Measurements from ENCODE around the gene AGBL1. TPM values are rescaled to one million over a fixed set of nuclear protein-coding genes. Genes with fewer than 3 reads are reported as not detected.

AGBL1 gene
- total RNA-seq, 1 experiment from 2014 or later, result not detected

DNA sequence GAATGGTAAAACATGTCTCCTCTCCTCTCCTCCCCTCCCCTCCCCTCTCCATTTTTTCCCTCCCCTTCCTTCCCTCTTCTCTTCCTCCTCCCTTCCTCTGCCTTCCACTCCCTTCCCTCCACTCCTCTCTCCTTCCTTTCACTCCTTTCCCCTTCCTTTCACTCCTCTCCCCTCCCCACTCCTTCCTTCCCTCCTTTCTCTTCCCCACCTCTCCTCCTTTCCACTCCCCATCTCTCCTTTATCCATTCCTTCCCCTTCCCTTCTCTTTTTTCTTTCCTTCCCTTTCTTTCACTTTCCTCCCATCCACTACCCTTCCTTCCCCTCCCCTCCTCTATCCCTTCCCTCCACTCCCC, 621.9 kb downstream of the AGBL1 start:
- Histone ChIP-seq H2BK120ac (ENCODE audit: low read depth, low read length, poor library complexity, severe bottlenecking) (no peak overlapping the region), H2BK5ac (ENCODE audit: insufficient read length, low read length) (no peak overlapping the region), H3K4ac (ENCODE audit: low read depth, low read length) (no peak overlapping the region), H3K23me2 (ENCODE audit: insufficient read length, low read depth, low read length, poor library complexity, severe bottlenecking) (no peaks in the 10 kb centered on the region), H2AK5ac (ENCODE audit: insufficient read length, low read length) (no peak overlapping the region), H2BK15ac (ENCODE audit: low read depth, low read length) (no peak overlapping the region), H3K27me3 (ENCODE audit: insufficient read depth, low read length) (no peaks in the 10 kb centered on the region), H2AFZ (ENCODE audit: low read length) (no peak overlapping the region), H3K79me1 (ENCODE audit: insufficient read depth, low read depth, low read length, poor library complexity, severe bottlenecking) (no peaks in the 10 kb centered on the region), H3K56ac (ENCODE audit: insufficient read length, low read depth, low read length) (no peak overlapping the region), H2BK12ac (ENCODE audit: insufficient read length, low read depth, low read length) (no peak overlapping the region), H4K20me1 (ENCODE audit: control insufficient read depth, insufficient read depth, insufficient read length) (no peaks in the 10 kb centered on the region), H4K91ac (ENCODE audit: insufficient read length, low read depth, low read length) (no peak overlapping the region), H3T11ph (ENCODE audit: low read length) (no peak overlapping the region), H2BK20ac (ENCODE audit: low read depth, low read length, poor library complexity, severe bottlenecking) (no peak overlapping the region), H3K9ac (ENCODE audit: extremely low read depth, insufficient read length, low read length) (no peak overlapping the region), H3K9me3 (ENCODE audit: control insufficient read depth, low read depth, low read length) (no peaks in the 10 kb centered on the region), H3K4me2 (ENCODE audit: insufficient read depth, insufficient read length, low read length) (no peak overlapping the region), H4K8ac (replicated peaks; ENCODE audit: insufficient read length, low read depth, low read length) (no peak overlapping the region), H4K5ac (ENCODE audit: insufficient read length, low read depth, low read length) (no peak overlapping the region), H3K23ac (ENCODE audit: insufficient read length, low read depth, low read length) (no peak overlapping the region), H3K79me2 (ENCODE audit: insufficient read depth, low read length) (no peaks in the 10 kb centered on the region), H3K18ac (ENCODE audit: insufficient read length, low read depth, low read length) (no peak overlapping the region), H3K27ac (ENCODE audit: insufficient read length, low read depth, low read length) (no peak overlapping the region), H3K4me1 (ENCODE audit: insufficient read depth, low read length) (no peaks in the 10 kb centered on the region), H3K14ac (ENCODE audit: insufficient read depth, low read length) (no peak overlapping the region)
- Mint-ChIP-seq H3K27ac (no peak overlapping the region), H3K9me3 (no peaks in the 10 kb centered on the region; a peak in 1 of 5 replicates), H3K4me3 (no peak overlapping the region), H3K27me3 (ENCODE audit: low read depth) (no peaks in the 10 kb centered on the region), H3K4me1 (no peaks in the 10 kb centered on the region; a peak in 1 of 4 replicates), H3K36me3 (ENCODE audit: insufficient read depth in 1 of 3, low read depth in 3 of 3) (no peaks in the 10 kb centered on the region)
- DNase-seq, result no peak
- TF ChIP-seq, protein P1, sequence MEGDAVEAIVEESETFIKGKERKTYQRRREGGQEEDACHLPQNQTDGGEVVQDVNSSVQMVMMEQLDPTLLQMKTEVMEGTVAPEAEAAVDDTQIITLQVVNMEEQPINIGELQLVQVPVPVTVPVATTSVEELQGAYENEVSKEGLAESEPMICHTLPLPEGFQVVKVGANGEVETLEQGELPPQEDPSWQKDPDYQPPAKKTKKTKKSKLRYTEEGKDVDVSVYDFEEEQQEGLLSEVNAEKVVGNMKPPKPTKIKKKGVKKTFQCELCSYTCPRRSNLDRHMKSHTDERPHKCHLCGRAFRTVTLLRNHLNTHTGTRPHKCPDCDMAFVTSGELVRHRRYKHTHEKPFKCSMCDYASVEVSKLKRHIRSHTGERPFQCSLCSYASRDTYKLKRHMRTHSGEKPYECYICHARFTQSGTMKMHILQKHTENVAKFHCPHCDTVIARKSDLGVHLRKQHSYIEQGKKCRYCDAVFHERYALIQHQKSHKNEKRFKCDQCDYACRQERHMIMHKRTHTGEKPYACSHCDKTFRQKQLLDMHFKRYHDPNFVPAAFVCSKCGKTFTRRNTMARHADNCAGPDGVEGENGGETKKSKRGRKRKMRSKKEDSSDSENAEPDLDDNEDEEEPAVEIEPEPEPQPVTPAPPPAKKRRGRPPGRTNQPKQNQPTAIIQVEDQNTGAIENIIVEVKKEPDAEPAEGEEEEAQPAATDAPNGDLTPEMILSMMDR (conservative IDR thresholded peaks at IDR 0.05), result no peak

All from H9 (cell line).